ENCODE results near the gene PAPLN. TPM values are rescaled to one million over a fixed set of nuclear protein-coding genes. Genes with fewer than 3 reads are reported as not detected.
"Not testable (repeated sequence)": the region's sequence is repeated elsewhere in the genome, so short reads cannot be mapped to it uniquely, and the experiment has no call there.

The PAPLN gene
- 4.8 TPM for total RNA-seq
- polyA plus RNA-seq = 5.6 TPM

GRCh38 chr14:73237219-73237785, at the start of gene PAPLN:
Gene PAPLN (plus strand): TSS chr14:73237506. CDS start chr14:73239779, 2,273 bp downstream.
- whole genome bisulfite sequencing = 6% methylated on average over 44 of the region's 48 CpGs
- H3K27ac ChIP-seq (ENCODE audit: low read depth) = no peak within 1 kb of the TSS
- H3K4me3 ChIP-seq (ENCODE audit: low read depth, low read length) = peak within 1 kb of the TSS; percentile 43
- H3K4me1 ChIP-seq (ENCODE audit: insufficient read depth) = no peaks in the 10 kb centered on the region
- DNase-seq (ENCODE audit: extremely low spot score) = no peak
- no peaks in the 10 kb centered on the region for H3K36me3 ChIP-seq (ENCODE audit: insufficient read depth)

- DNase-seq (ENCODE audit: extremely low spot score) = no peak
- peaks cover 2% of the 10 kb centered on the region for H3K36me3 ChIP-seq (ENCODE audit: insufficient read depth)
- H3K4me1 ChIP-seq (ENCODE audit: insufficient read depth) = no peaks in the 10 kb centered on the region
- 88% methylated on average over 3 of the region's 3 CpGs for WGBS
- no peak overlapping the region for H3K4me3 ChIP-seq (ENCODE audit: low read depth, low read length)
- no peak overlapping the region for H3K27ac ChIP-seq (ENCODE audit: low read depth)
Measured at GRCh38 chr14:73188501-73188911, 48.8 kb upstream of the PAPLN start.

- H3K36me3 ChIP-seq (ENCODE audit: insufficient read depth) = peaks cover 2% of the 10 kb centered on the region
- no peak overlapping the region for H3K27ac ChIP-seq (ENCODE audit: low read depth)
- no peaks in the 10 kb centered on the region for H3K4me1 ChIP-seq (ENCODE audit: insufficient read depth)
- H3K4me3 ChIP-seq (ENCODE audit: low read depth, low read length) = no peak overlapping the region
- DNase-seq (ENCODE audit: extremely low spot score) = no peak
- WGBS = 93% methylated on average over 3 of the region's 3 CpGs
Measured at GRCh38 chr14:73189651-73190050, 47.7 kb upstream of the PAPLN start.

GRCh38 chr14:73191441-73191840, 45.9 kb upstream of the PAPLN start:
- Histone ChIP-seq H3K36me3 (ENCODE audit: insufficient read depth) (peaks cover 2% of the 10 kb centered on the region), H3K27ac (ENCODE audit: low read depth) (no peak overlapping the region), H3K4me1 (ENCODE audit: insufficient read depth) (no peaks in the 10 kb centered on the region), H3K4me3 (ENCODE audit: low read depth, low read length) (no peak overlapping the region)
- DNase-seq (ENCODE audit: extremely low spot score) = no peak
- WGBS = 90% methylated on average over 2 of the region's 2 CpGs

GRCh38 chr14:73194306-73194705, 43.0 kb upstream of the PAPLN start:
- not testable (repeated sequence) for DNase-seq (ENCODE audit: extremely low spot score); H3K36me3 ChIP-seq (ENCODE audit: insufficient read depth); H3K4me1 ChIP-seq (ENCODE audit: insufficient read depth); H3K27ac ChIP-seq (ENCODE audit: low read depth); H3K4me3 ChIP-seq (ENCODE audit: low read depth, low read length)
- 97% methylated on average over 8 of the region's 8 CpGs for WGBS

- 76% methylated on average over 2 of the region's 2 CpGs for WGBS
- H3K36me3 ChIP-seq (ENCODE audit: insufficient read depth) = peaks cover 3% of the 10 kb centered on the region
- DNase-seq (ENCODE audit: extremely low spot score) = no peak
- no peak overlapping the region for H3K4me3 ChIP-seq (ENCODE audit: low read depth, low read length)
- no peaks in the 10 kb centered on the region for H3K4me1 ChIP-seq (ENCODE audit: insufficient read depth)
- no peak overlapping the region for H3K27ac ChIP-seq (ENCODE audit: low read depth)
Measured at GRCh38 chr14:73198253-73198652, 39.1 kb upstream of the PAPLN start.

GRCh38 chr14:73203527-73203926, 33.8 kb upstream of the PAPLN start:
- Histone ChIP-seq H3K36me3 (ENCODE audit: insufficient read depth) (peaks cover 5% of the 10 kb centered on the region), H3K4me3 (ENCODE audit: low read depth, low read length) (no peak overlapping the region), H3K4me1 (ENCODE audit: insufficient read depth) (no peaks in the 10 kb centered on the region), H3K27ac (ENCODE audit: low read depth) (no peak overlapping the region)
- 87% methylated on average over 2 of the region's 2 CpGs for WGBS
- DNase-seq (ENCODE audit: extremely low spot score) = no peak

GRCh38 chr14:73207615-73208014, 29.7 kb upstream of the PAPLN start:
- 90% methylated on average over 2 of the region's 2 CpGs for WGBS
- Histone ChIP-seq H3K27ac (ENCODE audit: low read depth) (no peak overlapping the region), H3K4me1 (ENCODE audit: insufficient read depth) (no peaks in the 10 kb centered on the region), H3K4me3 (ENCODE audit: low read depth, low read length) (no peak overlapping the region), H3K36me3 (ENCODE audit: insufficient read depth) (peaks cover 4% of the 10 kb centered on the region)
- DNase-seq (ENCODE audit: extremely low spot score) = no peak

GRCh38 chr14:73208390-73208789, 28.9 kb upstream of the PAPLN start:
- H3K4me3 ChIP-seq (ENCODE audit: low read depth, low read length) = no peak overlapping the region
- no peak overlapping the region for H3K27ac ChIP-seq (ENCODE audit: low read depth)
- 97% methylated on average over 3 of the region's 3 CpGs for WGBS
- no peaks in the 10 kb centered on the region for H3K4me1 ChIP-seq (ENCODE audit: insufficient read depth)
- peaks cover 4% of the 10 kb centered on the region for H3K36me3 ChIP-seq (ENCODE audit: insufficient read depth)
- DNase-seq (ENCODE audit: extremely low spot score) = no peak

GRCh38 chr14:73208846-73209245, 28.5 kb upstream of the PAPLN start:
- WGBS = 98% methylated on average over 8 of the region's 8 CpGs
- peaks cover 4% of the 10 kb centered on the region for H3K36me3 ChIP-seq (ENCODE audit: insufficient read depth)
- DNase-seq (ENCODE audit: extremely low spot score) = no peak
- no peaks in the 10 kb centered on the region for H3K4me1 ChIP-seq (ENCODE audit: insufficient read depth)
- H3K27ac ChIP-seq (ENCODE audit: low read depth) = no peak overlapping the region
- no peak overlapping the region for H3K4me3 ChIP-seq (ENCODE audit: low read depth, low read length)

GRCh38 chr14:73209953-73210352, 27.4 kb upstream of the PAPLN start:
- Histone ChIP-seq H3K36me3 (ENCODE audit: insufficient read depth) (peaks cover 4% of the 10 kb centered on the region), H3K27ac (ENCODE audit: low read depth) (no peak overlapping the region), H3K4me1 (ENCODE audit: insufficient read depth) (no peaks in the 10 kb centered on the region), H3K4me3 (ENCODE audit: low read depth, low read length) (no peak overlapping the region)
- 79% methylated on average over 2 of the region's 2 CpGs for WGBS
- no peak for DNase-seq (ENCODE audit: extremely low spot score)

GRCh38 chr14:73211251-73212040, 25.9 kb upstream of the PAPLN start:
- 95% methylated on average over 7 of the region's 7 CpGs for WGBS
- no peak for DNase-seq (ENCODE audit: extremely low spot score)
- peaks cover 2% of the 10 kb centered on the region for H3K36me3 ChIP-seq (ENCODE audit: insufficient read depth)
- no peak overlapping the region for H3K27ac ChIP-seq (ENCODE audit: low read depth)
- no peak overlapping the region for H3K4me3 ChIP-seq (ENCODE audit: low read depth, low read length)
- no peaks in the 10 kb centered on the region for H3K4me1 ChIP-seq (ENCODE audit: insufficient read depth)

- Histone ChIP-seq H3K4me1 (ENCODE audit: insufficient read depth) (no peaks in the 10 kb centered on the region), H3K4me3 (ENCODE audit: low read depth, low read length) (no peak overlapping the region), H3K27ac (ENCODE audit: low read depth) (no peak overlapping the region), H3K36me3 (ENCODE audit: insufficient read depth) (peaks cover 4% of the 10 kb centered on the region)
- WGBS = 69% methylated on average over 2 of the region's 2 CpGs
- DNase-seq (ENCODE audit: extremely low spot score) = no peak
Measured at GRCh38 chr14:73216030-73216429, 21.3 kb upstream of the PAPLN start.

- no peaks in the 10 kb centered on the region for H3K4me1 ChIP-seq (ENCODE audit: insufficient read depth)
- H3K27ac ChIP-seq (ENCODE audit: low read depth) = no peak overlapping the region
- H3K4me3 ChIP-seq (ENCODE audit: low read depth, low read length) = no peak overlapping the region
- peaks cover 4% of the 10 kb centered on the region for H3K36me3 ChIP-seq (ENCODE audit: insufficient read depth)
- WGBS = 92% methylated on average over 1 of the region's 1 CpG
- DNase-seq (ENCODE audit: extremely low spot score) = no peak
Measured at GRCh38 chr14:73217411-73217810, 19.9 kb upstream of the PAPLN start.

Measured in urinary bladder (tissue), 4 donors.